ENCODE data around the gene CCDC81. TPM values are rescaled to one million over a fixed set of nuclear protein-coding genes. Genes with fewer than 3 reads are reported as not detected.

The CCDC81 gene
- total and polyA plus RNA-seq, 2 of the 4 experiments (the other 2 are of a cell fraction) = 3.1 to 6.5 TPM

GRCh38 chr11:86395061-86395551, 20.4 kb downstream of the CCDC81 start:
- Histone ChIP-seq H4K91ac (ENCODE audit: insufficient read depth, low read depth, low read length) (peak overlapping the region; percentile 84), H4K20me1 (ENCODE audit: insufficient read depth, low read length) (no peaks in the 10 kb centered on the region), H3K9me3 (ENCODE audit: control insufficient read depth, insufficient read depth, low read length) (no peaks in the 10 kb centered on the region), H3K23ac (ENCODE audit: low read depth, low read length) (peak overlapping the region; percentile 62), H3K9ac (ENCODE audit: low read depth, low read length) (no peak overlapping the region; the same call in 1 of the 2 replicates), H2BK120ac (ENCODE audit: low read depth, low read length) (peak overlapping the region; percentile 94), H3K79me1 (ENCODE audit: low read depth in 1 of 2, low read length in 2 of 2) (peaks cover 0 to 4% of the 10 kb centered on the region in 2 experiments; a peak in 2 of 4 replicates), H2BK15ac (ENCODE audit: low read depth, low read length) (peak overlapping the region; percentile 77; the same call in 1 of the 3 replicates), H3K4me3 (ENCODE audit: insufficient read depth, low read depth, low read length) (no peak overlapping the region), H4K8ac (ENCODE audit: low read depth in 2 of 2, low read length in 2 of 2) (peak overlapping the region; percentile 47 to 84; a peak in 3 of 4 replicates), H3K4me1 (ENCODE audit: control insufficient read depth, insufficient read depth, low read length) (peaks cover 14% of the 10 kb centered on the region), H3K4me2 (ENCODE audit: low read depth, low read length) (peak overlapping the region; percentile 14), H3K27ac (ENCODE audit: insufficient read depth, low read length) (peak overlapping the region; percentile 65), H3K36me3 (ENCODE audit: control insufficient read depth, insufficient read depth, low read length) (no peaks in the 10 kb centered on the region), H2BK5ac (ENCODE audit: low read depth, low read length, poor library complexity, severe bottlenecking) (peak overlapping the region; percentile 78), H3K14ac (replicated peaks; ENCODE audit: low read depth, low read length) (peak overlapping the region; percentile 58), H2AK5ac (ENCODE audit: low read depth, low read length) (peak overlapping the region; percentile 2; the same call in 1 of the 2 replicates), H2AFZ (replicated peaks; ENCODE audit: low read length, poor library complexity) (peak overlapping the region; percentile 80), H3K9me1 (ENCODE audit: insufficient read depth, low read length) (peaks cover 5% of the 10 kb centered on the region; the same call in 1 of the 2 replicates), H3K56ac (ENCODE audit: extremely low read depth, insufficient read depth, low read length) (peak overlapping the region; percentile 7; the same call in 1 of the 2 replicates), H2BK20ac (ENCODE audit: low read depth, low read length) (peak overlapping the region; percentile 97), H3K18ac (ENCODE audit: low read depth, low read length) (peak overlapping the region; percentile 78), H3K4ac (ENCODE audit: low read depth, low read length) (peak overlapping the region; percentile 75), H3K27me3 (ENCODE audit: control insufficient read depth, insufficient read depth, low read length) (no peaks in the 10 kb centered on the region), H2AK9ac (replicated peaks; ENCODE audit: low read depth, low read length, poor library complexity) (no peak overlapping the region), H4K5ac (ENCODE audit: low read depth, low read length) (peak overlapping the region; percentile 81)
- no CpG with 5 or more reads among the region's 6 CpGs for WGBS, 2 experiments (ENCODE audit: extremely low coverage in 2 of 2, insufficient read length in 1 of 2)
- in situ Hi-C loops (cut with MboI; ENCODE audit: low sequenced_read_pairs) (no loop called here), dilution Hi-C loops (cut with HindIII; ENCODE audit: low sequenced_read_pairs, unreplicated experiment) (no loop called here), intact Hi-C loops (cut with micrococcal nuclease) (no loop called here)
- ATAC-seq (ENCODE audit: low read depth) (peak; percentile 60), DNase-seq (peak; percentile 34)
- POLR2A ChIA-PET (ENCODE audit: unreplicated experiment) = interaction anchor here (0.5 kb wide), 1 partner anchor 518 kb away, joined by 12 read pairs; no protein-coding TSS in a partner anchor
- BruUV-seq (replicated peaks) = no TSS peak
- TF ChIP-seq RAD21 (IDR thresholded peaks at IDR 0.05; ENCODE audit: low read length) (no peak), MAFK (IDR thresholded peaks at IDR 0.05; ENCODE audit: low read depth, low read length) (no peak), CTCF (conservative IDR thresholded peaks at IDR 0.05; ENCODE audit: low read depth, low read length) (no peak), ELK1 (IDR thresholded peaks at IDR 0.05; ENCODE audit: borderline replicate concordance, low read depth, low read length) (no peak), RCOR1 (IDR thresholded peaks at IDR 0.05; ENCODE audit: insufficient replicate concordance, low read length) (no peak), CEBPB (IDR thresholded peaks at IDR 0.05; ENCODE audit: low read depth, low read length) (no peak), MAZ (IDR thresholded peaks at IDR 0.05; ENCODE audit: borderline replicate concordance, low read depth, low read length) (no peak), MXI1 (IDR thresholded peaks at IDR 0.05; ENCODE audit: borderline replicate concordance, low read depth, low read length) (no peak), NFE2L2 (IDR thresholded peaks at IDR 0.05; ENCODE audit: low read depth, low read length) (no peak), BHLHE40 (IDR thresholded peaks at IDR 0.05; ENCODE audit: low read depth, low read length) (no peak), FOS (IDR thresholded peaks at IDR 0.05; ENCODE audit: low read depth, low read length) (no peak), USF2 (IDR thresholded peaks at IDR 0.05; ENCODE audit: low read depth, low read length) (no peak), SMC3 (IDR thresholded peaks at IDR 0.05; ENCODE audit: low read depth, low read length) (no peak)
- CTCF ChIA-PET = interaction anchor here (0.8 to 1.0 kb wide), 2 partner anchors 8 to 11 kb away, joined by 3 read pairs; no protein-coding TSS in a partner anchor
